ENCODE measurements around the gene SERAC1. TPM values are rescaled to one million over a fixed set of nuclear protein-coding genes. Genes with fewer than 3 reads are reported as not detected.
A peak's percentile ranks its signal among the peaks of the same experiment; 100 is the strongest.

The SERAC1 gene
- polyA plus RNA-seq, 3 donors, result 4.3 to 5.1 (median 4.4) TPM

DNA sequence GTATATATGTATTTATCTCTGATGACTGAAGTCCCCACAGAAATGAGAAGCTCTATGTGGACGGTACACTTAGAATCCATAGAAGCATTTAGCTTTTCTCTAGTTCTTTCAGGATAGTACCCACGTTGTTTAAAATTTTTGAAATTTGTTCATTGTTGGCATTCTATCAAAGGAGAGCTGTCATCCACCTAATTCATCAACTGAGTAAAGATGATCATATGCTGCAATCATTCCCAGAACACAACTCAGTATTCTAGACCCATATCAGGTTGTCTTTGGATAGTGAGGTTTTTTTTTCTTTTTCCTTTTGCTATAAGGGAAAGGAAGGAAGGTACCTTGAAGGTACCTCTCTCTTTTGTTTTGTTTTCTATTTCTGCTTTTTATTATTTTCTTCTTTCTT is 9.3 kb downstream of the SERAC1 start:
- H3K27me3 Mint-ChIP-seq (ENCODE audit: low read depth in 3 of 3), result peaks cover 0 to 2% (median 0%) of the 10 kb centered on the region in 3 donors
- peak overlapping the region in 1 of 7 donors; percentile 74 for H3K27ac Mint-ChIP-seq
- no peak for TF ChIP-seq CTCF (IDR thresholded peaks at IDR 0.05)
- H3K9ac ChIP-seq (ENCODE audit: insufficient read depth, low read length, poor library complexity, severe bottlenecking), result no peak overlapping the region
- DNase-seq, result no peak
- no peaks in the 10 kb centered on the region for H4K20me1 ChIP-seq (ENCODE audit: insufficient read depth, low read length)
- peaks cover 15 to 29% of the 10 kb centered on the region in 2 donors for H3K36me3 Mint-ChIP-seq
- no peaks in the 10 kb centered on the region for H3K27me3 ChIP-seq (ENCODE audit: control insufficient read depth in 2 of 2, insufficient read depth in 2 of 2, low read length in 2 of 2)
- no peaks in the 10 kb centered on the region for H3K79me2 ChIP-seq (ENCODE audit: insufficient read depth, low read length)
- no peak overlapping the region for H2AFZ ChIP-seq (ENCODE audit: insufficient read depth, low read depth, low read length, poor library complexity, severe bottlenecking)
- H3K9me3 Mint-ChIP-seq, result no peaks in the 10 kb centered on the region
- no peaks in the 10 kb centered on the region for H3K9me3 ChIP-seq (replicated peaks in 1 of 2; ENCODE audit: control insufficient read depth in 1 of 2, insufficient read depth in 1 of 2, low read length in 2 of 2)
- peaks cover 29% of the 10 kb centered on the region for H3K4me1 Mint-ChIP-seq
- intact Hi-C loops (cut with micrococcal nuclease), result no loop called here
- no CpG with 5 or more reads among the region's 2 CpGs for WGBS (ENCODE audit: insufficient coverage)
- H3K4me2 ChIP-seq (replicated peaks; ENCODE audit: extremely low read depth, low read length, poor library complexity, severe bottlenecking), result no peak overlapping the region
- H3K4me3 ChIP-seq (replicated peaks in 1 of 3; ENCODE audit: low read depth in 2 of 3, low read length in 3 of 3), result no peak overlapping the region
- H3K36me3 ChIP-seq (replicated peaks in 1 of 2; ENCODE audit: control insufficient read depth in 1 of 2, insufficient read depth in 2 of 2, low read length in 2 of 2), result peaks cover 9 to 15% of the 10 kb centered on the region in 2 donors
- H3K4me1 ChIP-seq (ENCODE audit: control insufficient read depth in 1 of 2, insufficient read depth in 2 of 2, low read length in 2 of 2), result peaks cover 7 to 19% of the 10 kb centered on the region in 2 donors
- H3K27ac ChIP-seq (ENCODE audit: low read depth in 1 of 2, low read length in 2 of 2), result no peak overlapping the region
- no peak overlapping the region for H3K4me3 Mint-ChIP-seq

GRCh38 chr6:158158123-158158522 is 9.9 kb downstream of the SERAC1 start:
- Histone ChIP-seq H3K4me2 (replicated peaks; ENCODE audit: extremely low read depth, low read length, poor library complexity, severe bottlenecking) (no peak overlapping the region), H3K36me3 (replicated peaks in 1 of 2; ENCODE audit: control insufficient read depth in 1 of 2, insufficient read depth in 2 of 2, low read length in 2 of 2) (peaks cover 12 to 21% of the 10 kb centered on the region in 2 donors), H3K9ac (ENCODE audit: insufficient read depth, low read length, poor library complexity, severe bottlenecking) (no peak overlapping the region), H3K79me2 (ENCODE audit: insufficient read depth, low read length) (no peaks in the 10 kb centered on the region), H3K4me3 (replicated peaks in 1 of 3; ENCODE audit: low read depth in 2 of 3, low read length in 3 of 3) (no peak overlapping the region), H3K27me3 (ENCODE audit: control insufficient read depth in 2 of 2, insufficient read depth in 2 of 2, low read length in 2 of 2) (no peaks in the 10 kb centered on the region), H3K4me1 (ENCODE audit: control insufficient read depth in 1 of 2, insufficient read depth in 2 of 2, low read length in 2 of 2) (peaks cover 7 to 19% of the 10 kb centered on the region in 2 donors), H4K20me1 (ENCODE audit: insufficient read depth, low read length) (no peaks in the 10 kb centered on the region), H2AFZ (ENCODE audit: insufficient read depth, low read depth, low read length, poor library complexity, severe bottlenecking) (no peak overlapping the region), H3K27ac (ENCODE audit: low read depth in 1 of 2, low read length in 2 of 2) (peak overlapping the region in 1 of 2 donors; percentile 36), H3K9me3 (replicated peaks in 1 of 2; ENCODE audit: control insufficient read depth in 1 of 2, insufficient read depth in 1 of 2, low read length in 2 of 2) (no peaks in the 10 kb centered on the region)
- intact Hi-C loops (cut with micrococcal nuclease), result no loop called here
- peaks cover 29% of the 10 kb centered on the region for H3K4me1 Mint-ChIP-seq
- H3K27me3 Mint-ChIP-seq (ENCODE audit: low read depth in 3 of 3), result peaks cover 0 to 2% (median 0%) of the 10 kb centered on the region in 3 donors
- peak overlapping the region in 2 of 7 donors; percentile 42 to 59 for H3K27ac Mint-ChIP-seq
- WGBS (ENCODE audit: insufficient coverage), result no CpG with 5 or more reads among the region's 2 CpGs
- H3K36me3 Mint-ChIP-seq, result peaks cover 15 to 31% of the 10 kb centered on the region in 2 donors
- peak; percentile 47 to 69 (median 60) for DNase-seq
- H3K9me3 Mint-ChIP-seq, result no peaks in the 10 kb centered on the region
- no peak for TF ChIP-seq CTCF (IDR thresholded peaks at IDR 0.05)
- no peak overlapping the region for H3K4me3 Mint-ChIP-seq

Measured in CD14-positive monocyte (primary cell).